Measurements from ENCODE around the gene AKAP9.
A peak's percentile ranks its signal among the peaks of the same experiment; 100 is the strongest.
"Not testable (repeated sequence)": the region's sequence is repeated elsewhere in the genome, so short reads cannot be mapped to it uniquely, and the experiment has no call there.

The AKAP9 gene

DNA sequence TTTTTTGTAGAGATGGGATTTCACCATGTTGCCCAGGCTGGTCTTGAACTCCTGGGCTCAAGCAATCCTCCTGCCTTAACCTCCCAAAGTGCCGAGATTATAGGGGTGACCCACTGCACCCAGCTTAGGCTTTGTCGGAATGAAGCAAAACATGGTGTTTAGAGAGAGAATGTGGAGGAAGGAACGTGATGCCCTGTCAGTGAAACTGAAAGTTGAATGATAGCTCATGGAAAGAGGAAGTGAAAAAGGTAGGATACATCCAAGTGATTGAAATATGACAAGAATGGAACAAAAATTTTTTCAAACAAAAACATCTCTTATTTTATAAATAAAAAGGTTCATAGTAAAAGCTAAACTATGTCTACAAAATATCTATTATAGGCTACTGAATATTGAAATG is 5.9 kb downstream of the AKAP9 start:
- DNase-seq (ENCODE audit: low spot score) = no peak

GRCh38 chr7:91947948-91948347 is 7.3 kb downstream of the AKAP9 start:
- DNase-seq (ENCODE audit: low spot score) = no peak

GRCh38 chr7:91949221-91950009 is 8.8 kb downstream of the AKAP9 start:
- DNase-seq (ENCODE audit: low spot score) = no peak

GRCh38 chr7:91953618-91954017 is 13.0 kb downstream of the AKAP9 start:
- DNase-seq (ENCODE audit: low spot score) = no peak

- not testable (repeated sequence) for DNase-seq (ENCODE audit: low spot score)
Observed at GRCh38 chr7:91956464-91956863, 15.8 kb downstream of the AKAP9 start.

- DNase-seq (ENCODE audit: low spot score) = no peak
Observed at GRCh38 chr7:91957232-91957631, 16.6 kb downstream of the AKAP9 start.

DNA sequence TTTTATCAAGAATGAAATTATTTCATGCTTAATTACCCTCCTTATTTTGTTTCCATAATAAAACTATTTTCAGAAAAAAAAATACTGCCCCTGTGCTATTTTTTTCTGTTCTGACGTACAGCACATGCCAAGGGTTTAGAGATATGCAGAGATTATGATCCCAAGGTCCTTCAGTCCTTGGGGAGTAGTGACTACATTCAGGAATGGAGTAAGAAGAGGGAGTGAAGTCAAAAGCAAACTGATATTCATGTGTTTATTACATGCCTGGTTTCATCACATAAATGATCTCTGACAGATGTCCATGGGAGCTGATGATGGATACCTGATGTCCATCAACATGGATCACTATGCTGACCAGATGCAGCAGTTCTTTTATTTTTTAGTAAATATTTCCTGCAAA is 17.2 kb downstream of the AKAP9 start:
- no peak for DNase-seq (ENCODE audit: low spot score)

DNA sequence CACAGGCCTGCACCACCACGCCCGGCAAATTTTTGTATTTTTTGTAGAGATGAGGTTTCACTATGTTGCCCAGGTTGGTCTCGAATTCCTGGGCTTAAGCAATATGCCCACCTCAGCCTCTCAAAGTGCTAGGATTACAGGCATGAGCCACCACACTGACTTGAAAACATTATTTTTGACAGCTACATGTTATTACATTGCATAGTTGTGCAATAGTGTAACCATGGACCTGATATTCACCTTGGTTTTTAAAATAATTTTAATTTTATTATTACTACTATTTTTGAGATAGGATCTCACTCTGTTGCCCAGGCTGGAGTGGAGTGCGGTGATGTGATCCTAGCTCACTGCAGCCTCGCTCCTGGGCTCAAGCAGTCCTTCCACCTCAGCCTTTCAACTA is 18.4 kb downstream of the AKAP9 start:
- DNase-seq (ENCODE audit: low spot score) = no peak

GRCh38 chr7:91961816-91962215 is 21.2 kb downstream of the AKAP9 start:
- DNase-seq (ENCODE audit: low spot score) = no peak

GRCh38 chr7:91962419-91962818 is 21.8 kb downstream of the AKAP9 start:
- DNase-seq (ENCODE audit: low spot score) = no peak

- not testable (repeated sequence) for DNase-seq (ENCODE audit: low spot score)
Observed at GRCh38 chr7:91967513-91967912, 26.9 kb downstream of the AKAP9 start.

- peak; percentile 9 for DNase-seq (ENCODE audit: low spot score)
Observed at GRCh38 chr7:91973639-91974038, 33.0 kb downstream of the AKAP9 start.

DNA sequence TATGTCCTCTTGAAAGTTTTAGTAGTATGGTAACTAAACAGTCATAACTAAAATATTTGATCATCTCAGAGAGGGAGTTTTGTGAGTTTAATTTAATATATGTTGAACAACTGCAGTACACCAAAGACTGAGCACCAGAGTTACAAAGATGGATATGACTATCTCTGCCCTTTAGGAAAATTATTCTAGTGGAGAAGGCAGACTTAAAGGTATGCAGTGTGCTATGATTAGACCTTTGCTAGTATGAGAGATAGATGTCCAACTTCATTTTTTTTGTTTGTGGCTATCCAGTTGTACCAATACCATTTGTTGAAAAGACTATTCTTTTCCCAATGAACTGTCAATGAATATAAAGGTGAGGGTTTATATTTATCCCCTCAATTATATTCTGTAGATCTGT is 33.4 kb downstream of the AKAP9 start:
- DNase-seq (ENCODE audit: low spot score) = no peak

GRCh38 chr7:91976743-91977142 is 36.1 kb downstream of the AKAP9 start:
- DNase-seq (ENCODE audit: low spot score) = no peak

- DNase-seq (ENCODE audit: low spot score) = no peak
Observed at GRCh38 chr7:91979590-91979989, 38.9 kb downstream of the AKAP9 start.

DNA sequence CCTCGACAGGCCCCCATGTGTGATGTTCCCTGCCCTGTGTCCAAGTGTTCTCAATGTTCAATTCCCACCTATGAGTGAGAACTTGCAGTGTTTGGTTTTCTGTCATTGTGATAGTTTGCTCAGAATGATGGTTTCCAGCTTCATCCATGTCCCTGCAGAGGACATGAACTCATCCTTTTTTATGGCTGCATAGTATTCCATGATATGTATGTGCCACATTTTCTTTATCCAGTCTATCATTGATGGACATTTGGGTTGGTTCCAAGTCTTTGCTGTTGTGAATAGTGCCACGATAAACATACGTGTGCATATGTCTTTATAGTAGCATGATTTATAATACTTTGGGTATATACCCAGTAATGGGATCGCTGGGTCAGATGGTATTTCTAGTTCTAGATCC is 41.7 kb downstream of the AKAP9 start:
- DNase-seq (ENCODE audit: low spot score) = not testable (repeated sequence)

DNA sequence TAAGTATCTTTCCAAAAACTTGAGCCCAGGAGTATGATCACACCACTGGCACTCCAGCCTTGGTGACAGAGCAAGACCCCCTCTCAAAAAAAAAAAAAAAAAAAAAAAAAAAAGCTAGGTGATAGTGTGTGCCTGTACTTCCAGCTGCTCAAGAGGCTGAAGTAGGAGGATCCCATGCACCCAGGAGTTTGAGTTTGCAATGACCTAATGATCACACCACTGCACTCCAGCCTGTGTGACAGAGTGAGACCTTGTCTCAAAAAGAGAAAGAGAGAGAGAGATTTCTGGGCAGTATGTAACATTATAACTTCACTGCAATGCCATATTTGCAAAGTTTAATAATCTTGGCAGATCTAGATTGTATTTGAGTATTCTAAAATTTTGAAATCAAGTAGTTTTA is 47.6 kb downstream of the AKAP9 start:
- no peak for DNase-seq (ENCODE audit: low spot score)

GRCh38 chr7:91993976-91994375 is 53.3 kb downstream of the AKAP9 start:
- DNase-seq (ENCODE audit: low spot score) = no peak

GRCh38 chr7:91995391-91996105 is 54.9 kb downstream of the AKAP9 start:
- DNase-seq (ENCODE audit: low spot score) = no peak

DNA sequence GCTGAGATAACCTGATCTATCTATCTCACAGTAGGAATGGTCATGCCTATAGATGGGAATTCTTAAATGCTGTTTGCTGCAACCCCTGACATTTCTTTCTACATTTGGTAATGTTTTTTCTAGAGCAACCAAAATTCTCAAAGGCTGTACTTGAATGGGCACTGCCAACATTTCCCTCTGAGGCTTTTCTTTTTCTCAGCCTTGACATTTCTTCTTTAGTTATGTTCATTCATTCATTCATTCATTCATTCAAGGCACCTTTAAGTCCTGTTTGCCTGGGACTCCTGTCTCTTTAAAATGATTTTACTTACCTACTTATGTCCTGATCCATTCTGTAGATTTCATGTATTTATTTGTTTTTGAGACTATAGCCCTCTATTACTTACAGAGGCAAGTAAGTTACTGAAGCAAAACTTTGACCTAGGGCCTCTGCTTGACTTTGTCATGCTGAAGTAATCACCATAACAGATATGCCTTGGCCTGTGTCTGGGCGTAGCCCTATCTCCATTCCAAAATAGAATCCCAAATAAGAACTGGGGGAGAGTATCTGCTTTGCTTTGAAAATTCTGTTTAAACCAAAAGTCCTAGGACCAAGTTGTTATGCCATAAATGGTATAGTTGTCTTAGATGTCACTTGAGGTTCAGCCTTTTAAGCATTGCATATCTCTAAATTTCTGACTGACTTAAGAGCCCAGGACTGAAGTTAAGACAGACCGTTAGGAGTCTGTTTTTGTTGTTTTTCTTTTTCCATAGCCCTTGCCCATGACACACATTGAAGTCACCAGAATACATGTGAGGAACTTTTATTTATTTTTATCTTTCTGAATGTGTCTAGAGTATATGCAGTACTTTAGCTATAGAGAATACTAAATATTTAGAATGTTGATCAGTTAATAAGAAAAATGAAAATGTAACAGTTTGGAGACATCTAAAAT is 59.2 kb downstream of the AKAP9 start:
- DNase-seq (ENCODE audit: low spot score) = no peak

DNA sequence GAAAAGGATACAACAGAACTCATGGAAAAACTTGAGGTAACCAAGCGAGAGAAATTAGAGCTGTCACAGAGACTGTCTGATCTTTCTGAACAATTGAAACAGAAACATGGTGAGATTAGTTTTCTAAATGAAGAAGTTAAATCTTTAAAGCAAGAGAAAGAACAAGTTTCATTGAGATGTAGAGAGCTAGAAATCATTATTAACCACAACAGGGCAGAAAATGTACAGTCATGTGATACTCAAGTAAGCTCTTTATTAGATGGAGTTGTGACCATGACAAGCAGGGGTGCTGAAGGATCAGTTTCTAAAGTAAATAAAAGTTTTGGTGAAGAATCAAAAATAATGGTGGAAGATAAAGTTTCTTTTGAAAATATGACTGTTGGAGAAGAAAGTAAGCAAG is 62.1 kb downstream of the AKAP9 start:
- DNase-seq (ENCODE audit: low spot score) = no peak

DNA sequence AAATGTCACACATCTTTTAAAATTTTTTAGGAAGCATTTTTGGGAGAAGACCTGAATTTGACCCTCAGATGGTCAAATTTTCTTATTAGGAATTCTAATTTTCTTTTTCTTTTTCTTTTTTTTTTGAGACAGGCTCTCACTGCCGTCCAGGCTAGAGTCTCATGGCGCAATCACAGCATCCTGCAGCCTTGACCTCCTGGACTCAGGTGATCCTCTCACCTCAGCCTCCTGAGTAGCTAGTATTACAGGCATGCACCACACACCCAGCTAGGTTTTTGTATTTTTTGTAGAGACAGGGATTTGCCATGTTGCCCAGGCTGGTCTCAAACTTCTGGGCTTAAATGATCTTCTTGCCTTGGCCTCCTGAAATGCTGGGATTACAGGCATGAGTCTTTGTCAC is 65.4 kb downstream of the AKAP9 start:
- DNase-seq (ENCODE audit: low spot score) = no peak

DNA sequence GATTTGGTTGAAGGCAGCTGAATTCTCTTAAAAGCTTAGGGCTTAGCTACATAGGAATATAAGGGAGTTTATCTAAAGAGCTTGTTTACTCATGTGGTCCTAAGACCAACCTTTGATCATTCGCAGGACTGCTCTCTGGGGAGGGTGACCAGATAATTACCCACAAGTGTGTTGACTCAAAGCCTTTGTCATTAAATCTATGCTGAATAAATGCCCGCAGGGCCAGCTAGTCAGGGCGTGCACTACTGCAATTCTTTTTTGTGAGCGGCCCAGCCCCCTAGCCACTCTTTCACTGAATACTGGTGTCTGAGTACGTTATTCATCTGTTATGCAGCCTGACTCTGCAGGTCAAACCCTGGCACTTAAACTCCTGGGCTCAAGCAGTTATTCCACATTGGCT is 69.6 kb downstream of the AKAP9 start:
- DNase-seq (ENCODE audit: low spot score) = no peak
